ENCODE results near the gene OR4K17.
"Not testable (repeated sequence)": the region's sequence is repeated elsewhere in the genome, so short reads cannot be mapped to it uniquely, and the experiment has no call there.

The OR4K17 gene

GRCh38 chr14:20110438-20110837 is at the start of gene OR4K17:
Gene OR4K17 (plus strand): TSS chr14:20110739. CDS start chr14:20117500, 6,761 bp downstream.
- no peak for DNase-seq (ENCODE audit: low spot score)

- DNase-seq (ENCODE audit: low spot score), result no peak
Observed at GRCh38 chr14:20092050-20092449, 18.5 kb upstream of the OR4K17 start.

- DNase-seq (ENCODE audit: low spot score), result no peak
Observed at GRCh38 chr14:20093442-20093841, 17.1 kb upstream of the OR4K17 start.

- DNase-seq (ENCODE audit: low spot score), result not testable (repeated sequence)
Observed at GRCh38 chr14:20098926-20099770, 11.4 kb upstream of the OR4K17 start.

GRCh38 chr14:20112321-20112720 is 1.8 kb downstream of the OR4K17 start:
- DNase-seq (ENCODE audit: low spot score), result no peak

- DNase-seq (ENCODE audit: low spot score), result no peak
Observed at GRCh38 chr14:20116748-20117147, 6.2 kb downstream of the OR4K17 start.

- no peak for DNase-seq (ENCODE audit: low spot score)
Observed at GRCh38 chr14:20118795-20119194, 8.3 kb downstream of the OR4K17 start.

- DNase-seq (ENCODE audit: low spot score), result no peak
Observed at GRCh38 chr14:20138520-20138919, 28.0 kb downstream of the OR4K17 start, which contains the start of gene OR4N5. Gene OR4N5 (plus strand): TSS chr14:20138820. CDS start chr14:20143736, 4,916 bp downstream.

- no peak for DNase-seq (ENCODE audit: low spot score)
Observed at GRCh38 chr14:20143911-20144310, 33.4 kb downstream of the OR4K17 start.

GRCh38 chr14:20144820-20145219 is 34.3 kb downstream of the OR4K17 start:
- no peak for DNase-seq (ENCODE audit: low spot score)

GRCh38 chr14:20164462-20164861 is 53.9 kb downstream of the OR4K17 start:
- no peak for DNase-seq (ENCODE audit: low spot score)

- DNase-seq (ENCODE audit: low spot score), result no peak
Observed at GRCh38 chr14:20167091-20167490, 56.6 kb downstream of the OR4K17 start.

GRCh38 chr14:20169852-20170251 is 59.3 kb downstream of the OR4K17 start:
- not testable (repeated sequence) for DNase-seq (ENCODE audit: low spot score)
